Activated CD8-positive, alpha-beta memory T cell treated with anti-CD3 and anti-CD28 coated beads for 4 hours (primary cell): ENCODE data around the gene RNF150.
"Not testable (repeated sequence)": the region's sequence is repeated elsewhere in the genome, so short reads cannot be mapped to it uniquely, and the experiment has no call there.

Experiments used
- DNase-seq, 2 donors: peaks; one replicate each; pipeline ENCODE4 v3.0.0-alpha.2; 2020; ENCODE audit warnings: low read depth in 2 of 2

RNF150 gene

DNA sequence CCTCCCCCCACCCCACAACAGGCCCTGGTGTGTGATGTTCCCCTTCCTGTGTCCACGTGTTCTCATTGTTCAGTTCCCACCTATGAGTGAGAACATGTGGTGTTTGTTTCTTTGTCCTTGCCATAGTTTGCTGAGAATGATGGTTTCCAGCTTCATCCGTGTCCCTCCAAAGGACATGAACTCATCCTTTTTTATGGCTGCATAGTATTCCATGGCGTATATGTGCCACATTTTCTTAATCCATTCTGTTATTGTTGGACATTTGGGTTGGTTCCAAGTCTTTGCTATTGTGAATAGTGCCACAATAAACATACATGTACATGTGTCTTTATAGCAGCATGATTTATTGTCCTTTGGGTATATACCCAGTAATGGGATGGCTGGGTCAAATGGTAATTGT is 312.7 kb downstream of the RNF150 start:
- DNase-seq, result not testable (repeated sequence)

DNA sequence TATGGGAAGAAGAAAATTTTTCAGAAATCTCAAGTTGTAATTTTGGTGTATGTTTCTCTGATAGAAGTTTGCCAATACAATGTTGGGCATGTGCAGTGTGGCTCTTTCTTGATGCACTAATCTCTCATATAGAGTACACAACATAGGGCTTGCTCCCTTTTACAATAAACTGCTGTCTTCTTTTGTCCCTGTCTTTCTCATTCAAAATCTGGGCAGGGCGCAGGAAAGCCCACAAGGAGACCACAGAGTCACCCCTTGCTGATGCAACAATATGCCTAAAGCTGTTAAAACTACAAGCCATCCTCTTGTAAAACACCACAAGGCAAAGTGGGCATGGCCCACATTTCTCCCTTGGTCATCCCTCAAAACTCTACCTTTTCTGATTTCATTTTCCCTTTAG is 313.7 kb downstream of the RNF150 start:
- no peak for DNase-seq

DNA sequence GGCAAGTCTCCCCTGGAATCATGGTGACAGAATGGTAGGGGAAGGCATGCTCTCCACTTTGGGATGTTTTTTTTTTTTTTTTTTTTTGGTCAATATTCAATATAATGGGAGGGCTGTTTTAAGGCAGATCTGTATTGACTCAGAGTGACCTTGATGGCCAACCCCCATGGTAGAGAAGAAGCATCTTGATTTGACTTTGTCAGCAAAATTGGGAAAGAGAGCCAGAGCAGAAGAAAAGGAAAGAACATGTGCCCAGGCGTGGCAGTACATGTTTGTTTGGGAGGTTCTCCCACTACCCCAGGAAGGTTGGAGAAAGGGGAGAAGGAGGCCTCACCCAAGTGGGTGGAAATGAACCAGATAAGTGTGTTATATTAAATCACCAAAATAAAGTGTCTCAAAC is 314.8 kb downstream of the RNF150 start:
- DNase-seq, result no peak

DNA sequence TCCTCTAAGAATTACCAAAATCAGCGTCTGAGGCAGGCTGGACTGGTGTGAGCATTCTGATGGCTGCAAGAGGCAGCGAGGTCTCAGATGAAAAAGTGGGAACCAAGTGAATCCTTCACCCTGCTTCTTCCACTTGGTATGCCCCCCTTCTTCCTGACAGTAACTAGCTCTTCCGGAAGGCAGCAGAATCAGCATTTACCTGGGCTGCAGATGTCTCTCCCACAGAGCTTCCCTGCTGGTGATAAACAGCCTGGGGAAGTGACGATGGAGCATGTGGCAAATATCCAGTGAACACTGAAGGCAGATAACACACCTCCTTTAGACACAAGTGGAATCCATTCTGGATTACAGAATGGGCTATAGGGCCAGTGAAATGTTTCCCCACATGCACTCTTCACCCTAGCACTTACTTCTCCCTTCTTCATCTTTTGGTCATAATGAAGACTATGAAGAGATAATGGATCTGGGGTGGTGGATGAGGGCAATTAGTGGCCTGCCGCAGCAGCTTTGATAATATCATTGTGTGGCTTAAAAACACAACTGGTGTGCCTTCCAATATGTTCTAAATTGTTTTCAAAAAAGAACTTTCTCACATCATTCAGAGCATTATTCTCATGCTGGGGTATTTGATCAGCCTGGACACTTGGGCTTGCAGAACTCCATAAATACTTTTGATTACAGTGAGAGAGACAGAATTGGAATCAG is 316.3 kb downstream of the RNF150 start:
- no peak for DNase-seq

DNA sequence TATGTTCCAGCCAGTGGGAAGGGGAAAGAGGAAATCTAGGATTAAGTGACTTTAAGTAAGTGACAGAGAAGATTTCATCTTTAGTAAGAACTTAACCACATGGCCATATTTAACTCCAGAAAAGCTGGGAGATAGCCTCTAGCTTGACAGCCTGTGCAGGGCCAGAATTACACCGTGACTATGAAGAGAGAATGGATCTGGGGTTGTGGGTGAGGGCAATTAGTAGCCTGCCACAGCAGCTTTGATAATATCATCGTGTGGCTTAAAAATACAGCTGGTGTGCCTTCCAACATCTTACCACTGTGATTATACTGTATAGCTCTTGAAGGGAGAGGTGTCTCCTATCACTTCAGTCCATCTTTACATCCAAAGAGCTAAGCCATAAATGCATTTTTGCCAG is 319.5 kb downstream of the RNF150 start:
- no peak for DNase-seq

DNA sequence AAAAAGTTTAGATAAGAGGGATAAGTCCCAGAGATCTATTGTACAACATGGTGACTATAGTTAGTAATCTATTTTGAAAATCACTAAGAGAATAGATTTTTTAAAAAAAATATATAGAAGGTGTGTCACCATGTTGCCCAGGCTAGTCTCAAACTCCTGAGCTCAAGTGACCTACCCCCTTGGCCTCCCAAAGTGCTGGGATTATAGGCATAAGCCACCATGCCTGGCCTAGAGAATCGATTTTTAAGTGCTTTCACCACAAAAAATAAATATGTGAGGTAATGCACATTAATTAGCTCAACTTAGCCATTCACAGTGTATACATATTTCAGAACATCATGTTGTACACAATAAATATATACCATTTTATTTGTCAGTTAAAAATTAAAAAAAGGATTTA is 320.4 kb downstream of the RNF150 start:
- DNase-seq, result no peak

DNA sequence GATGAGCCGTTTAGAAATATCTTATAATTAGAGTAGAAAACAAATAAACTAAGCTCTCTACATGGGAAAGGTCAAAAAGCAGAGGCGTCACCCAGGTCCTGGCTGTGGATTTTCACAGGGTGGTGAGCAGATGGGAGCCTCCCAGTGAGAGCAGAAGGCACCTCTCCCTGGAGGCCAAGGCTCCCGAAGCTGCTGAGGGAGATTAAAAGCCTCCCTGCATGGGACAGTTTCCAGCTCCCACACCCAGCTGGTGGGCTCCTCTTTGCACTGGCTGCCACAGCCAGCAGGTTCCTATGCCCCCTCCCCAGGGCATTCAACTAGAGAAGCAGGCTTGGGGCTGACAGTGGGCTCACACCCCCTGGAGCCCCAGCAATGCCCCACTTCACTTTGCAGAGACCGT is 321.8 kb downstream of the RNF150 start:
- DNase-seq, result no peak

DNA sequence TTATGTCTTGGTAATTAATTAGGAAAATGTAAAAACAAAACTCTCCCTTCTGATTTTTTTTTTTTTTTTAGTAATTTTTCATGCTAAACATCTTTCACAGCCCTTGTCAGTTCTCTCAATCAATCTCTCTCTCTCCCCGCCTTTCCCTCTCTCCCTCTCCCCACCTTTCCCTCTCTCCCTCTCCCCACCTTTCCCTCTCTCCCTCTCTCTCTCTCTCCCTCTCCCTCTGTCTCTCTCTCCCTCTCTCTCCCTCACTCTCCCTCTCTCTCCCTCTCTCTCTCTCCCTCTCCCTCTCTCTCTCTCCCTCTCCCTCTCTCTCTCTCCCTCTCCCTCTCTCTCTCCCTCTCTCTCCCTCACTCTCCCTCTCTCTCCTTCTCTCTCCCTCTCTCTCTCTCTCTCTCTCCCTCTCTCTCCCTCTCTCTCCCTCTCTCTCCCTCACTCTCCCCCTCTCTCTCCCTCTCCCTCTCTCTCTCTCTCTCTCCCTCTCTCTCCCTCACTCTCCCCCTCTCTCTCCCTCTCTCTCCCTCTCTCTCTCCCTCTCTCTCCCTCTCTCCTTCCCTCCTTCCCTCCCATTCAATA is 322.6 kb downstream of the RNF150 start:
- DNase-seq, result not testable (repeated sequence)
